ENCODE measurements around the gene APEX1. TPM values are rescaled to one million over a fixed set of nuclear protein-coding genes. Genes with fewer than 3 reads are reported as not detected.
A peak's percentile ranks its signal among the peaks of the same experiment; 100 is the strongest.

APEX1 gene
- total RNA-seq, 1 experiment from 2014 or later: 235 TPM

GRCh38 chr14:20455355-20456300, 602 bp downstream of the APEX1 start:
- Histone ChIP-seq H3K36me3 (ENCODE audit: control insufficient read depth in 1 of 2, insufficient read depth in 2 of 2, low read length in 2 of 2) (peaks cover 28 to 47% of the 10 kb centered on the region in 2 experiments), H3K9ac (ENCODE audit: low read length) (peak overlapping the region; percentile 93), H3K9me3 (ENCODE audit: control insufficient read depth in 1 of 2, insufficient read depth in 1 of 2, low read depth in 1 of 2, low read length in 2 of 2) (no peaks in the 10 kb centered on the region), H3K27me3 (ENCODE audit: insufficient read depth, low read length) (no peaks in the 10 kb centered on the region), H3K9me2 (ENCODE audit: insufficient read depth) (no peaks in the 10 kb centered on the region), H3K27ac (ENCODE audit: low read depth, low read length) (peak overlapping the region; percentile 97), H3K79me2 (ENCODE audit: insufficient read depth, low read length) (peaks cover 60% of the 10 kb centered on the region), H4K20me1 (ENCODE audit: insufficient read depth) (no peaks in the 10 kb centered on the region), H3K4me3 (replicated peaks in 1 of 2; ENCODE audit: low read depth in 1 of 2, low read length in 2 of 2) (peak overlapping the region; percentile 83 to 96), H3K4me2 (ENCODE audit: low read length) (peak overlapping the region; percentile 94), H3K4me1 (ENCODE audit: control insufficient read depth in 1 of 2, insufficient read depth in 2 of 2, low read length in 2 of 2) (peaks cover 19 to 25% of the 10 kb centered on the region in 2 experiments; a peak in 3 of 4 replicates), H2AFZ (ENCODE audit: low read depth, low read length, poor library complexity, severe bottlenecking) (no peak overlapping the region)
- intact Hi-C loops (cut with micrococcal nuclease): loop anchor here (1.0 to 2.0 kb wide), 3 partner anchors 41 to 154 kb away; partner anchors contain the start of gene PARP2
- BruUV-seq (replicated peaks): TSS peak; percentile 88
- no peak for TF ChIP-seq JUND (IDR thresholded peaks at IDR 0.05)
- TF ChIP-seq SIN3A (IDR thresholded peaks at IDR 0.05; ENCODE audit: low read depth): peak; percentile 1; the same call in 1 of the 2 replicates
- no peak for TF ChIP-seq ZNF274 (IDR thresholded peaks at IDR 0.05; ENCODE audit: low read depth, low read length)
- no peak for TF ChIP-seq CTCF (IDR thresholded peaks at IDR 0.05 in 2 of 3, conservative IDR thresholded peaks at IDR 0.05 in 1 of 3; ENCODE audit: borderline replicate concordance in 1 of 3, insufficient read depth in 1 of 3, low read depth in 2 of 3, low read length in 2 of 3)
- peak; percentile 56 for TF ChIP-seq ZFX (IDR thresholded peaks at IDR 0.05)
- ChIA-PET CTCF (interaction anchor here (0.7 to 2.2 kb wide), 4 partner anchors 32 to 201 kb away, joined by 3 to 10 read pairs (median 3); no protein-coding TSS in a partner anchor), RAD21 (ENCODE audit: low non-redundant PET in 1 of 2, low total read pairs in 2 of 2, uncharacterized antibody in 2 of 2, unreplicated experiment in 2 of 2) (interaction anchor here in 1 of 2 experiments (0.5 kb wide), 1 partner anchor 55 kb away, joined by 3 read pairs; no protein-coding TSS in a partner anchor), POLR2A (interaction anchor here (0.7 to 2.6 kb wide), 11 partner anchors 12 to 113 kb away, joined by 3 to 29 read pairs (median 6); partner anchors contain the start of genes PARP2, PNP and TEP1)
- peak; percentile 70 for ATAC-seq
- no peak for DNase-seq (ENCODE audit: low read depth, low spot score)
